Spleen (tissue), 11 donors: ENCODE data around the gene SLC6A8. TPM values are rescaled to one million over a fixed set of nuclear protein-coding genes. Genes with fewer than 3 reads are reported as not detected.
"Not testable (repeated sequence)": the region's sequence is repeated elsewhere in the genome, so short reads cannot be mapped to it uniquely, and the experiment has no call there.

ENCODE experiments used
- DNase-seq: peaks from one replicate; pipeline ENCODE4 v3.0.0-alpha.2; 2020
- H3K27ac ChIP-seq, 8 donors: fragments of 200-600 bp; sonication (generic) in 7 of 8; 1 replicate in 4 of 8; 2 replicates in 4 of 8; pipeline versions ENCODE4 v1.5.0 to v1.8.0; 2016 to 2021; ENCODE audit warnings: inconsistent platforms in 4 of 8, mild to moderate bottlenecking in 4 of 8, moderate library complexity in 1 of 8
- H3K27me3 ChIP-seq, 7 donors: fragments of 200-600 bp; sonication (generic) in 6 of 7; replicated peaks in 1 of 7; 1 replicate in 4 of 7; 2 replicates in 3 of 7; pipeline versions ENCODE4 v1.5.0 to v1.8.0; 2016 to 2021; ENCODE audit warnings: inconsistent platforms in 3 of 7, mild to moderate bottlenecking in 1 of 7
- H3K36me3 ChIP-seq, 6 donors: fragments of 200-600 bp; sonication (generic) in 5 of 6; 1 replicate in 4 of 6; 2 replicates in 2 of 6; pipeline versions ENCODE4 v1.5.0 to v1.8.0; 2016 to 2021; ENCODE audit warnings: inconsistent platforms in 2 of 6
- H3K4me1 ChIP-seq, 6 donors: fragments of 200-600 bp; sonication (generic) in 5 of 6; 1 replicate in 3 of 6; 2 replicates in 3 of 6; pipeline versions ENCODE4 v1.5.0 to v1.8.0; 2016 to 2021; ENCODE audit warnings: inconsistent platforms in 3 of 6
- H3K4me3 ChIP-seq, 8 donors: fragments of 200-600 bp; sonication (generic) in 7 of 8; 1 replicate in 4 of 8; 2 replicates in 4 of 8; pipeline versions ENCODE4 v1.5.0 to v1.8.0; 2016 to 2021; ENCODE audit warnings: inconsistent platforms in 4 of 8, mild to moderate bottlenecking in 4 of 8, moderate library complexity in 2 of 8
- H3K9me3 ChIP-seq, 8 donors: fragments of 200-600 bp; sonication (generic) in 7 of 8; 1 replicate in 4 of 8; 2 replicates in 4 of 8; pipeline versions ENCODE4 v1.5.0 to v1.8.0; 2016 to 2021; ENCODE audit warnings: inconsistent platforms in 4 of 8
- CTCF ChIP-seq, 11 experiments: fragments of 200-600 bp in 7 of 11; fragments of 450-650 bp in 4 of 11; sonication (generic) in 4 of 11; IDR thresholded peaks in 8 of 11; conservative IDR thresholded peaks in 3 of 11; 1 replicate in 7 of 11; 2 replicates in 4 of 11; pipeline versions ENCODE4 v1.4.0 to v1.8.0; 2016 to 2021; ENCODE audit warnings: antibody characterized with exemption in 11 of 11, inconsistent platforms in 4 of 11, mild to moderate bottlenecking in 1 of 11
- POLR2A ChIP-seq, 3 donors: fragments of 450-650 bp; IDR thresholded peaks; one replicate each; pipeline ENCODE4 v1.5.1; 2017; ENCODE audit warnings: antibody characterized with exemption in 3 of 3, mild to moderate bottlenecking in 1 of 3
- POLR2AphosphoS5 ChIP-seq, 3 donors: sonication (generic); formaldehyde crosslinking; IDR thresholded peaks; one replicate each; pipeline ENCODE4 v1.5.1; 2017; ENCODE audit warnings: antibody characterized with exemption in 3 of 3
- whole genome bisulfite sequencing, 5 donors: extraction: QIAGEN DNeasy Blood & Tissue Kit in 3 of 5; methylation state at CpG; one replicate each; pipeline versions ENCODE4 v1.1.5 to v1.1.7; 2013 to 2018; 5-methylcytosine and 5-hydroxymethylcytosine counted together
- intact Hi-C: fragments of 100-400 bp; cut with DNase I; formaldehyde crosslinking; loops from one replicate; pipeline ENCODE4 v1.15.0; 2023; ENCODE audit warnings: low total_unique reads
- polyA plus RNA-seq, 3 donors: library from polyadenylated mRNA; stranded (reverse); fragments of 200-250 nt; gene quantifications; one replicate each; pipeline ENCODE4 v1.2.1, GENCODE V29; 2013
- total RNA-seq, 7 donors: library from RNA; depleted of rRNA in 3 of 7; stranded (reverse); fragments of >200 nt in 3 of 7; fragmentation: NEBNext Ultra II Directional in 4 of 7; extraction: Animal tissue kit (Norgen Biotek cat#: 25700) in 4 of 7; gene quantifications; one replicate each; pipeline versions ENCODE4 v1.1.0 to v1.2.1, GENCODE V29; 2016 to 2021
- donor health status: healthy with polysubstance abuse.
- donor health status: DM: no; HTN: no; CAD: no; lungs with moderate emphysema.
- donor health status: DM: no; HTN: no; CAD: no.
- donor health status: Bipolar disorder and iron deficiency.
- donor health status: healthy.
- donor health status: DM: no; HTN: no; CAD: no.
- donor health status: DM: yes; HTN: yes; CAD: no.

SLC6A8 gene
- total and polyA plus RNA-seq, 10 donors = 3.2 to 72.9 (median 9.6) TPM

- peaks cover 0 to 29% (median 0%) of the 10 kb centered on the region in 6 donors for H3K36me3 ChIP-seq
- peaks cover 0 to 20% (median 2%) of the 10 kb centered on the region in 6 donors for H3K4me1 ChIP-seq
- peaks cover 0 to 26% (median 6%) of the 10 kb centered on the region in 7 donors for H3K27me3 ChIP-seq
- DNase-seq = no peak
- intact Hi-C loops = no loop called here
- H3K4me3 ChIP-seq = no peak overlapping the region
- WGBS, 5 donors = 69 to 83% (median 73%) methylated on average over 2 to 4 of the region's 4 CpGs; no CpG with 5 or more reads in 1 of the 5 donors
- H3K9me3 ChIP-seq = no peaks in the 10 kb centered on the region
- no peak overlapping the region for H3K27ac ChIP-seq
- TF ChIP-seq POLR2A (IDR thresholded peaks at IDR 0.05) (no peak), CTCF (IDR thresholded peaks at IDR 0.05 in 8 of 11, conservative IDR thresholded peaks at IDR 0.05 in 3 of 11) (no peak), POLR2AphosphoS5 (IDR thresholded peaks at IDR 0.05) (no peak)
Observed at GRCh38 chrX:153692003-153692402, 4.3 kb downstream of the SLC6A8 start.

- peak; percentile 76 for DNase-seq
- TF ChIP-seq CTCF (IDR thresholded peaks at IDR 0.05 in 8 of 11, conservative IDR thresholded peaks at IDR 0.05 in 3 of 11) (no peak), POLR2AphosphoS5 (IDR thresholded peaks at IDR 0.05) (peak in 1 of 3 donors; percentile 46), POLR2A (IDR thresholded peaks at IDR 0.05) (no peak)
- 59 to 78% (median 64%) methylated on average over 16 to 24 of the region's 24 CpGs; no CpG with 5 or more reads in 1 of the 5 donors for WGBS, 5 donors
- peaks cover 0 to 21% (median 6%) of the 10 kb centered on the region in 7 donors for H3K27me3 ChIP-seq
- no peak overlapping the region for H3K4me3 ChIP-seq
- intact Hi-C loops = no loop called here
- H3K9me3 ChIP-seq = no peaks in the 10 kb centered on the region
- peaks cover 0 to 35% (median 0%) of the 10 kb centered on the region in 6 donors for H3K36me3 ChIP-seq
- H3K4me1 ChIP-seq = peaks cover 0 to 15% (median 2%) of the 10 kb centered on the region in 6 donors
- H3K27ac ChIP-seq = no peak overlapping the region
Observed at GRCh38 chrX:153692611-153693156, 5.0 kb downstream of the SLC6A8 start.

DNA sequence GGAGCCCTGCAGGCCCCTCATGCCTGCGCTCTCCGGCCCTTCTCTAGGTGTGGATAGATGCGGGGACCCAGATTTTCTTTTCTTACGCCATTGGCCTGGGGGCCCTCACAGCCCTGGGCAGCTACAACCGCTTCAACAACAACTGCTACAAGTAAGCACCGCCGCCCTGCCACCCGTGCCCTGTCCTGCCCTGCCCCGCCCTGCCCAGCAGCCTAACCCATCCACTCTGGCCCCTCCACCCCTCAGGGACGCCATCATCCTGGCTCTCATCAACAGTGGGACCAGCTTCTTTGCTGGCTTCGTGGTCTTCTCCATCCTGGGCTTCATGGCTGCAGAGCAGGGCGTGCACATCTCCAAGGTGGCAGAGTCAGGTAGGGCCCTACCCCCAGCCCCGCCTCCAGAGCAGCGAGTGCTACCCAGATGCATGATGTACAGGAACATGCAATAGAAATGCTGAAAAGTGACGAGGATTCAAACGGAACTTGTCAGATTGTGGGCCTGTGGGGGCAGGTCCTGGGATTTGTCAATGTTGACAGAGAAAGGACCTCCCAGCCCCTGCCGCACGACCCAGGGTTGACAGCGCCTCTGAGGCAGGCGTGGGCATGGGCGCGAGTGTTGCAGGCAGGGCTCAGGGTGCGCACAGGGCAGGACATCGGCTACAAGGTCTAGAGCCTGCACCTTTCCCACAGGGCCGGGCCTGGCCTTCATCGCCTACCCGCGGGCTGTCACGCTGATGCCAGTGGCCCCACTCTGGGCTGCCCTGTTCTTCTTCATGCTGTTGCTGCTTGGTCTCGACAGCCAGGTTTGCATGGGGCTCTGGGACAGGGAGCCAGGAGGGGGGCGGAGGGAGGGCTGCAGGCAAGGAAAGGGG lies 5.7 kb downstream of the SLC6A8 start:
- Histone ChIP-seq H3K27ac (no peak overlapping the region), H3K27me3 (peaks cover 0 to 20% (median 6%) of the 10 kb centered on the region in 7 donors), H3K9me3 (no peaks in the 10 kb centered on the region), H3K4me1 (peaks cover 0 to 15% (median 2%) of the 10 kb centered on the region in 6 donors), H3K4me3 (no peak overlapping the region), H3K36me3 (peaks cover 0 to 43% (median 0%) of the 10 kb centered on the region in 6 donors)
- intact Hi-C loops = no loop called here
- DNase-seq = no peak
- TF ChIP-seq POLR2A (IDR thresholded peaks at IDR 0.05) (no peak), POLR2AphosphoS5 (IDR thresholded peaks at IDR 0.05) (peak in 2 of 3 donors; percentile 21 to 58)
- 77 to 94% (median 85%) methylated on average over 11 to 31 of the region's 31 CpGs for WGBS, 5 donors

DNA sequence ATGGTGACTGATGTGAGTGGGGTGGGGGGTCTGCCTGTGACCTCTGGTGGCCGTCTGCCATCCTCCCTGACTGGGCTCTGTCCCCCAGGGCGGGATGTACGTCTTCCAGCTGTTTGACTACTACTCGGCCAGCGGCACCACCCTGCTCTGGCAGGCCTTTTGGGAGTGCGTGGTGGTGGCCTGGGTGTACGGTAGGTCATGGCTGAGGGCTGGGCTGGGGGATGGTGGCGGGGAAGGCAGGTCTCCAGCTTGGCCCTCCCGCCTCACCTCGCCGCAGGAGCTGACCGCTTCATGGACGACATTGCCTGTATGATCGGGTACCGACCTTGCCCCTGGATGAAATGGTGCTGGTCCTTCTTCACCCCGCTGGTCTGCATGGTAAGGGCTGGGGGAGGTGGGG lies 6.5 kb downstream of the SLC6A8 start:
- WGBS, 5 donors = 71 to 94% (median 89%) methylated on average over 3 to 16 of the region's 16 CpGs; no CpG with 5 or more reads in 1 of the 5 donors
- H3K36me3 ChIP-seq = peaks cover 0 to 51% (median 0%) of the 10 kb centered on the region in 6 donors
- H3K4me1 ChIP-seq, H3K4me3 ChIP-seq, intact Hi-C loops, H3K27ac ChIP-seq, DNase-seq, H3K9me3 ChIP-seq: not testable (repeated sequence)
- H3K27me3 ChIP-seq = peaks cover 0 to 12% (median 0%) of the 10 kb centered on the region in 7 donors
